ENCODE data around the gene CDC42EP2.

CDC42EP2 gene

DNA sequence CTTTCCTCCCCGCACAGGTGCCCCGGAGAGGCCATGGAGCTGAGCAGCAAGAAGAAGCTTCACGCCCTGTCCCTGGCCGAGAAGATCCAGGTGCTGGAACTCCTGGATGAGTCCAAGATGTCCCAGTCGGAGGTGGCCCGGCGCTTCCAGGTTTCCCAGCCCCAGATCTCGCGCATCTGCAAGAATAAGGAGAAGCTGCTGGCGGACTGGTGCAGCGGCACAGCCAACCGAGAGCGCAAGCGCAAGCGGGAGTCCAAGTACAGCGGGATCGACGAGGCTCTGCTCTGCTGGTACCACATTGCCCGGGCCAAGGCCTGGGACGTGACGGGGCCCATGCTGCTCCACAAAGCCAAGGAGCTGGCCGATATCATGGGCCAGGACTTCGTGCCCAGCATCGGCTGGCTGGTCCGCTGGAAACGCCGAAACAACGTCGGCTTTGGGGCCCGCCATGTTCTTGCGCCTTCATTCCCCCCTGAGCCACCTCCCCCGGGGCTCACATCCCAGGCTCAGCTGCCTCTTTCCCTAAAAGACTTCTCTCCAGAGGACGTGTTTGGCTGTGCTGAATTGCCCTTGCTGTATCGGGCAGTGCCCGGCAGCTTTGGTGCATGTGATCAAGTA is 41.2 kb downstream of the CDC42EP2 start:
- no peak for DNase-seq (ENCODE audit: low read depth in 2 of 2)

- DNase-seq (ENCODE audit: low read depth in 2 of 2): no peak
Measured at GRCh38 chr11:65356394-65356972, 41.8 kb downstream of the CDC42EP2 start.

DNA sequence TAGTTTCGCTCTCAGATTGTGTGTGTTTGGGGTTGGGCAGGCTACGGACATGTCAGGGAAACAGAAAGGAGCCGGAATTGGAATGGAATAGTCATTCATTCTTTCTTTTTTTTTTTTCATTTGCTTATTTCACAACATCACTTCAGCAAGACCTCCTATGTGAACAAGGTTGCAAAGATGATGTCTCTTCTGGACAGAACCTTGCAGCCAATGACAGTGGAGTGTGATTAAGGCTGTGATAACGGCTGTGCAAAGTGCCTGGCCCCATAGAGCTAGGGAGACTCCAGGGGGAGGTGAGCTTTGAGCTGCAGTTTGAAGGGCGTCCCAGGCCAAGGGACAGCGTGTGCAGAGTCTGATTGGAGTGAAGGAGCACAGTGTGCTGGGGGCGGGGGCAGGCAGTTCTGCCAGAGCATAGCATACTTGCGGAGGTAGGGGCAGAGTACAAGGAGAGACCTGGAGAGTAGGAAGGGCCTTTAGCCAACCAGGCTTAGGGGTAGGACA is 43.2 kb downstream of the CDC42EP2 start:
- DNase-seq (ENCODE audit: low read depth in 2 of 2): no peak

GRCh38 chr11:65362320-65362931 is 47.8 kb downstream of the CDC42EP2 start:
- DNase-seq (ENCODE audit: low read depth in 2 of 2): no peak

GRCh38 chr11:65362966-65363365 is 48.3 kb downstream of the CDC42EP2 start:
- no peak for DNase-seq (ENCODE audit: low read depth in 2 of 2)

- no peak for DNase-seq (ENCODE audit: low read depth in 2 of 2)
Measured at GRCh38 chr11:65363770-65364169, 49.1 kb downstream of the CDC42EP2 start.

GRCh38 chr11:65366340-65366773 is 51.7 kb downstream of the CDC42EP2 start:
- DNase-seq (ENCODE audit: low read depth in 2 of 2): peak; percentile 55 to 60

GRCh38 chr11:65370659-65371049 is 56.0 kb downstream of the CDC42EP2 start:
- DNase-seq (ENCODE audit: low read depth in 2 of 2): no peak

Data from fibroblast of skin of left quadriceps (primary cell).